Iris pigment epithelial cell (primary cell): ENCODE results near the gene MAPK9.
A peak's percentile ranks its signal among the peaks of the same experiment; 100 is the strongest.

Source experiments
- DNase-seq: peaks from one replicate; pipeline ENCODE4 v3.0.0-alpha.2; 2011; ENCODE audit warnings: low read depth

MAPK9 gene

DNA sequence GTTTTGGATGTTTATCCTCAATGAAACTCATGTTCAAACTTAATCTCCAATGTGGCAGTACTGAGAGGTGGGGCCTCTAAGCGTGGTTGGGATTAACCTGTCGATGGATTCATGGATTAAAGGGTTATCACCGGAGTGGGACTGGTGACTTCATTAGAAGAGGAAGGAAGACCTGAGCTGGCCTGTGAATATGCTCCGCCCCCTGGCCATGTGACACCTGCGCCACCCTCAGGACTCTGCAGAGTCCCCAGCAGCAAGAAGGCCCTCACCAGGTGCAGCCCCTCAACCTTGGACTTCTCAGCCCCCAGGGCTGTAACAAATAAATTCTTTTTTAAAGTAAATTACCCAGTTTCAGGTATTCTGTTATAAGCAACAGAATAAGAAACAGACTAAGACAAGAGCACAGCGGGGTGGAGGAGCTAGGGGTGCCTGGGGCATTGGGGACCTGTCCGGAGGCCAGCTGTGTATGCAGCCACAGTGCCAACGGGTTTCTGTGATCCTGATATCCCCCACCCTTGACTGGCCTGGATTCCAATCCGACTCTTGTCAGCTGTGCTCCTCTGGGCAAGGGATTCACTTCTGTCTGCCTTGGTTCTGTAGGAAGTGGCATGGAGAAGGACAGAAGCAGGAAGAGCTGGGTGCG lies 3.2 kb upstream of the MAPK9 start:
- no peak for DNase-seq

DNA sequence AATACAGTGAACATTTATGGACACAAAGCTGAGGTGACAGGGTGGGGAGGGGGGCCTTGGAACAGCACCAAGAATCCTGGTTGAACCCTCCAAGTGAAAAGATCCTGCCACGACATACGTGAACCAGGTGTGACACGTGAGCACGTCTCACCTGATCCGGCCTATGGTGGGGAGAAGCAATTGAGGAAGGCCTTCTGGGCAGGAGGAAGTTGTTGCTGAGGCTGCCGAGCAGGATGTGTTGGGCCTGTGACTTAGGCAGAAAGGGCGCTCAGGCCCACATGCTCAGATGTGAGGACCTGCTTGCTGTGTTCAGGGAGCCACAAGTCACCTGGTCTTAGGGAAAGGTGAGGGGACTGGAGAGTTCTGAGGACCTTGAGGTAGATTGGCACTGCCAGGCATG lies 2.5 kb upstream of the MAPK9 start:
- no peak for DNase-seq

GRCh38 chr5:180291234-180291940 lies 496 bp downstream of the MAPK9 start:
- no peak for DNase-seq

DNA sequence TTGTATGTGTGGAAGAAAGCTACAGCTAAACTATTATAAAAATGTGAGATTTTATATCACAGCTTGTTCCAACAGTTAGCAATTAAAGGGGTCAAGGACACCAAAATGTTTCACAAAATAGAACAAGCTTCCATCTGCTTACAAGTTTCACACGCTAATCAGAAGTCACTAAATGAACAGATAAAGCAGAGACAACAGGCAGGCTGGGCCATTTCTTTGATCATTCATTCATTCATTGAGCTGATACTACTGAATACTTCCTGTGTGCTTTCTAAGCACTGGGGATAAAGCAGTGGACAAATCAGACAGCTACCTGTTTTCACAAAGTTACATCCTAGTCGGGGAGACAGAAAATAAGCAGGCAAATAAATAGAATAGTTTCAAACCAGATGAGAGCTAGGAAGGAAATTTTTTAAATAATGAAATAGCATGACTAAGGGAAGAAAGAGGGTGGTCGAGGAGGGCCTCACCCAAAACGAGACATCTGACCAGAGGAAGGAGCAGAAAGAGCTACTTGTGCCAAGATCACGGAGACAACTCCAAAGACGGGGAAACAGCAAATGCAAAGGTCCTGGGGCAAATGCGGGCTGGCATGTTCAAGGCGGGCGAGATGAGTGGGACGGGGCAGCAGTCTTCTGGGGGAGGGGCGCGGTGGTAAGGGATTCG lies 1.2 kb downstream of the MAPK9 start:
- no peak for DNase-seq

GRCh38 chr5:180289966-180290365 lies 1.9 kb downstream of the MAPK9 start:
- DNase-seq = no peak

GRCh38 chr5:180289433-180289832 lies 2.5 kb downstream of the MAPK9 start:
- DNase-seq = no peak

DNA sequence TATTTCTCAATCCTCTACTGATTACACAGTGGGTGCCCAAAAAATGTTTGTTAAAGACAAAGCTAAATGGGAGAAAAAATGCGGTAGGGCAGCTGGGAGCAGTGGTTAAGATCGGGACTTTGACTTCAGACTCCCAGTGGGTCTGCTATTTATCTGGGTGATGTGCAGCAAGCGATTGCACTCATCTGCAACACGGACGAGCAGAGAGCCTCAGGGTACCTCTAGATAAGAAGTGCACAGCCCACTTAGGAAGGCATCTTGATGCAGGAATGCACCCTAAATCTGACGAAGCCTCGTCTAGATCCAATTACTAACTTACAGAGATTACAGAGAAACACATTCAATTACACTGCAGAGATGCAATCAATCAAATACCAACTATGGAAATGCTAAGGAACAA lies 4.0 kb downstream of the MAPK9 start:
- DNase-seq = no peak

DNA sequence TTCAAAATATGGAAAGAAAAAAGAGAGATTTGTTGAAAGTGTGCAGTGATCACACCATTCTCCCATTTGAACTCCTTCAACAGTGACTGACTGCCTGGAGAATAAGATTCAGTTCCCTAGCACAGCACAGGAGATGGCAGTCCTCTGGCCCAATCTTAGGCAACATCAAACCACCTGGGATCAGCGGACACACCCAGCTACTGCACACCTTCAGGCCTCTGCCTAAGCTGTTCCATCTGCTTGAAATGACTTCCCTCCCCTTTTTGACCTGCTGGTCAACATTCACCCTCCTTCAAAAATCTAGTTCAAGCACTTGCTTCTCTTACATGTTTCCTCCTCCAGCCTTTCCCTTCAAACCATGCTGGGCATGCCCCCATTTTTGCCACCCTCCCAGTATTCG lies 4.5 kb downstream of the MAPK9 start:
- no peak for DNase-seq

GRCh38 chr5:180284149-180284548 lies 7.7 kb downstream of the MAPK9 start:
- DNase-seq = no peak

DNA sequence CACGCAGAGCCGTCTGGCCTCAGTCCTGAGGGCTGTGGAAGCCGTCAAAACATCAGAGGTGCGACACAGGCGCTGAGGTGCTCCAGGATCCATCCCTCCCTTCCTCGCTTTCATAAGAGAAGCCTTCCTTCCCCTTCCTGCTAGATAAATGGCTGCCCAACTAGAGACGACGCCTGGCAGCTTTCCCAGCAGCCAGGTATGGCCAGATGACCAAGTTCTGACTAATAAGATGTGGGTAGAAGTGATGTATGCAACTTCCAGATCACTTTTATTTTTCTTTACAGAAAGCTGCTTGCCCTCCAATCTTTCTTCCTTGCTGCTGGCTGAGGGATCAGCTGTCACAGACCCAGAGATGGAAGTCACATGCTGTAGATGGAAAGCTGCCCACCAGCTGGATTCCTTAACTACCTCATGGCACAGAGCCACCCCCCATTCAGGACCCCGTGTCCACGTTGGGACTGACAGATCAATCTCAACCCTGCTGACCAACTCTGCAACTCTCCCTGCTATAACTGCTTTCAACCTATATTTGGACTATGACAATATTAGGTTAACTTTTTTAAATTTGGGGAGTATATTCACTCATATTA lies 8.8 kb downstream of the MAPK9 start:
- DNase-seq = no peak

GRCh38 chr5:180282281-180282680 lies 9.6 kb downstream of the MAPK9 start:
- no peak for DNase-seq

- no peak for DNase-seq
These were observed 10.2 kb downstream of the MAPK9 start for GRCh38 chr5:180281706-180282105.

DNA sequence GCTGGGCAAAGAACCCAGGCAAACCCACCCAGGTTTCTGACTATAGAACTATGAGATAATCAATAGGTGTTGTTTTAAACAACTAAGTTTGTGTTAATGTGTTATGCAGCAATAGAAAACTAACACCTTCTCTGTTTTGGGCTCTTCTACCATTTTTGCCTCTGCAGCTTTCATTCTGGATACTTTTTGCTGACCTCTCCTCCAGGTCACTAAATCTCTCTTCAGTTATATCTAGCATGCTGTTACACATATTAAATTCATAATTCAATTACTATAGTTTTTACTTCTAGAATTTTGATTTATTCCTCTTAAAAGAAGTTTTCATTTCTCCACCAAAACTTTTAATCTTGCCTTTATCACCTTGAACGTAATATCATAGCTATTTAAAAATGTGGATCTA lies 17.2 kb downstream of the MAPK9 start:
- DNase-seq = no peak

GRCh38 chr5:180271221-180271620 lies 20.7 kb downstream of the MAPK9 start:
- no peak for DNase-seq

GRCh38 chr5:180259260-180259611 lies 32.6 kb downstream of the MAPK9 start:
- DNase-seq = peak; percentile 5

DNA sequence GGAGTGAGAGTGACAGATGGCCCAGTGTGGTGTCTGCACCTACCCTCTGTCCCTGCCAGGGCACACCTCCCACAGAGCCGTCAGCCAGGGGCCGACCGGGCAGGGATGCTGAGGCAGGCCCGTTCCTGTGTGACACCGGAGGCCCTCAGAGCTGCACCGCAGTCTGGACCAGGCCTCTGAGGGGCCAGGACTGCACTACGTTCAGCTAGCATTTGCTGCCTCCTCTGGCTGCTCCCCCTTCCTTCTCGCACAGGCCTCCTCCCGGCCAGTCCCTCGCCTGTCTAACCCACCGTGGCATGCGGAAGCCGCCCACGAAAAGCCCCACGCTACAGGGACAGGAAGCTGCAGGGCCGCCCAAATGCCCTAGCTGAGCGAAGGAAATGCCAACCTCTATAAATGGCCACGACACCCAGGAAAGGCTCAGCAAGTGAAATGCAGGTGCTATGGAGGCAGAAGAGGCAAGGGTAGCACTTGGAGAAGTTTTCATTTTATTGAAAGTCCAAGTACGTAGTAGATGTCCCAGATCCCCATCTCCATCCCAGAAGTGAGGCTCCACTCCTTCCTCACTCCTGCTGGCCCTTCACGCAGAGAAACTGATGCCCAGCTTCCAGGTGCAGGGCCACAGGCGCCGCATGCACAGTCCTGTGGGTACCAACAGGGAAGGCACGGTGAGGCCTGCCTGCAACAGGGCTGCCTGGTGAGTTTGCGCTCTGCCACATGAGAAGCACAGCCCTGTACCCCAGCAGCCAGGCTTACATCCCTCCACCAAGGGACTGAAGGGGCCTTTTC lies 38.7 kb downstream of the MAPK9 start:
- no peak for DNase-seq

DNA sequence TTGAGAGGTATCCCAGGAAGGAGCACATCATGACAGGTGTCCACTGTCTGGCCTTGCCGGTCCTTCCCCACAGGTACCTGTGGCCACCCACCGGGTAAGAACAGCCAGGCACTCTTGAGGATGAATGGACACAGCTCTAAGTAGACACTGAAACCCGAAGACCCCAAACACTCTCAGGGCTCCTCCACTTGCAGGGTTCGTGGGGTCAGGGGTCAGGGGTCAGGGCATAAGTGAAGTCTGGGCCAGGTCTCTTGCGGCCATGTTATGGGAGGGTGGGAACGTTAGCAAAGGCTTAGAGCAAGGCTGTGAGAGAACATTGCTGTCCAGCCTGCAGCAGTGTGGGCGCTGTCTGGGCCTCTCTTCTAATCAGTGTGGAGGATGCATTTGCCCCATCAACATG lies 40.0 kb downstream of the MAPK9 start:
- no peak for DNase-seq

DNA sequence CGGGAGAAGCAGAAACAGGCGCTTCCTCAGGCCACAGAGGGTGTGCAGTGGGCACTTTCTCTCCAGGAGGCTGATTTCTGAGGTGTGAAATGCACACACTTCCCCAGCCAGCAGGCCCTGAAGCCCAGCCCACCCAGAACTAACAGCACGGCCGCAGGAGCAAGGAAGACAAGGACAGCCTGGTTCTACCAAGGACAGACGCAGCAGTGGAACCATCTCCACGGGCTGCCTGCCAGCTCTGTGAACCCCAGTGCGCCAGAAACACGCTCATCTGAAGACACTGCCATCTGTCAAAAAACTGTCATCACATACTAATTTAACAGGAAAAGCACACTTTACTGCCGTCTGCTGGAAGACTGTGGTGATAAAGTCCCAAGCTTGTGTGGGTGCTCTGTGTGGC lies 40.7 kb downstream of the MAPK9 start:
- DNase-seq = no peak

- no peak for DNase-seq
These were observed 41.6 kb downstream of the MAPK9 start for GRCh38 chr5:180250329-180250728.

- DNase-seq = no peak
These were observed 50.3 kb downstream of the MAPK9 start for GRCh38 chr5:180241600-180241999.

- DNase-seq = no peak
These were observed 53.3 kb downstream of the MAPK9 start for GRCh38 chr5:180238631-180239030.

DNA sequence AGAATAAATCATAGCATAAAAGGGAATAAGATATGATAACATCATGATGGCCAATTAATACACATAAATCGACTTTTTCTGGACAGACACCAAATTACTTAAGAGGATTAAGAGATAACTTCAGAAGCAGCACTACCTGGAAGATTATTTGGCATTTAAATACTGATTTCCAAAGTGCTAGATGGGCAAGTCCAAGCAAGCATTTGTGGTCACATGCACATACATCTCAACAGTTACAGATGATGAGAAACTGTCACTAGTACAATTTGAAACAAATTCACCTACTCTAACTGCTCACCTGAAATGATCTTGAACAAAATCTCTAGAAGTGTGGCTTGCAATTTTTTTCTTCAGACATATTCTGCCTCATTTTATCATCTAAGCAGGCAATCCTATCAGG lies 56.0 kb downstream of the MAPK9 start:
- DNase-seq = no peak
